Subcutaneous abdominal adipose tissue (tissue), 5 donors: Measurements from ENCODE around the gene C22orf23.

ENCODE experiments used
- H3K27ac ChIP-seq: one replicate; pipeline ENCODE4 v1.7.0; 2013; ENCODE audit warnings: low read depth, mild to moderate bottlenecking, inconsistent platforms, low read length, moderate library complexity
- H3K27me3 ChIP-seq, 5 donors: one replicate each; pipeline ENCODE4 v1.7.0; 2013; ENCODE audit warnings: low read length in 5 of 5, inconsistent platforms in 1 of 5; ENCODE audit not compliant: control insufficient read depth in 5 of 5, insufficient read depth in 4 of 5
- H3K36me3 ChIP-seq, 5 donors: one replicate each; pipeline ENCODE4 v1.7.0; 2013; ENCODE audit warnings: low read length in 5 of 5; ENCODE audit not compliant: control insufficient read depth in 5 of 5, insufficient read depth in 5 of 5
- H3K4me1 ChIP-seq, 5 donors: one replicate each; pipeline ENCODE4 v1.7.0; 2013; ENCODE audit warnings: low read length in 5 of 5, mild to moderate bottlenecking in 3 of 5, moderate library complexity in 1 of 5; ENCODE audit not compliant: control insufficient read depth in 5 of 5, insufficient read depth in 5 of 5
- H3K4me3 ChIP-seq, 5 donors: one replicate each; pipeline ENCODE4 v1.7.0; 2013; ENCODE audit warnings: low read length in 5 of 5, low read depth in 1 of 5
- H3K9ac ChIP-seq, 5 donors: one replicate each; pipeline ENCODE4 v1.7.0; 2013; ENCODE audit warnings: low read length in 5 of 5, mild to moderate bottlenecking in 4 of 5, moderate library complexity in 3 of 5
- H3K9me3 ChIP-seq, 5 donors: one replicate each; pipeline ENCODE4 v1.7.0; 2013; ENCODE audit warnings: low read length in 5 of 5; ENCODE audit not compliant: control insufficient read depth in 5 of 5
- donor health status: healthy.
- donor health status: healthy.
- donor health status: healthy.
- donor health status: healthy.
- donor health status: healthy.

C22orf23 gene

DNA sequence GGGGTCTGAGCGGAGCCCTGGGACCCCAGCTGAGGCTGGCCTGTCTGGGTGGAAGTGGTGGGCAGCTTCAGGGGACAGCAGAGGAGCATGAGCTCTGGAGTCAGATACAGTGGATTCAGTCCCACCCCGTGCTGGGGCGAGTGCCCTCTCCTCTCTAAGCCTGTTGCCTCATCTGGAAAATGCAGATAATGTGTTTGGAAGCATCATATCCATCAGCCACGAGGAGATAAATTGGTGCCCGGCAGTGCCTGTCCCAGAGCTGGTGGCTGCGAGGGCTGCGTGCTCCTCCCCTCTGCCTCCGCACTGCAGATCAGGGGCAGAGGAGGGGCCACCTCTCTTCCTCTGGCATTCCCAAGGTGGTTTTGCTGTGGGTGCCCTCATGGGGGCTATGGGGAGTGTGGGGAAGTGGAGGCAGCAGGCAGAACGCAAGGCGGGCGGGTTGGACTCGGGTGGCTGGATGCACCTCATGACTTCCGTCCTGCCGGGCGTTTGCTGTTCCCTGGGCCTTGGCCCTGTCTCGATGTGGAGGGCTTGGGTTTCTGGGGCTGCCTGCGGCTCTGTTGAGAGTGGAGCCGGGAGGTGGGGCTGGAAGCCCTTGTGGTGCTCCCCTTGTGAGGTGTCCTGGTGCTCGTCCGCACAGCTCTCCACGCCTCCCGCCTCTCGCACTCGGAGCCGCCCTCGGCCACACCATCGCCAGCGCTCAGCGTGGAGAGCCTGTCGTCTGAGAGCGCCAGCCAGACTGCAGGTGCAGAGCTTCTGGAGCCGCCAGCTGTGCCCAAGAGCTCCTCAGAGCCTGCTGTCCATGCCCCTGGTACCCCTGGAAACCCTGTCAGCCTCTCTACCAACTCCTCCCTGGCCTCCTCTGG, 26.4 kb downstream of the C22orf23 start:
- Histone ChIP-seq H3K27ac (no peak overlapping the region), H3K36me3 (peaks cover 0 to 71% (median 58%) of the 10 kb centered on the region in 5 donors), H3K27me3 (no peaks in the 10 kb centered on the region)

DNA sequence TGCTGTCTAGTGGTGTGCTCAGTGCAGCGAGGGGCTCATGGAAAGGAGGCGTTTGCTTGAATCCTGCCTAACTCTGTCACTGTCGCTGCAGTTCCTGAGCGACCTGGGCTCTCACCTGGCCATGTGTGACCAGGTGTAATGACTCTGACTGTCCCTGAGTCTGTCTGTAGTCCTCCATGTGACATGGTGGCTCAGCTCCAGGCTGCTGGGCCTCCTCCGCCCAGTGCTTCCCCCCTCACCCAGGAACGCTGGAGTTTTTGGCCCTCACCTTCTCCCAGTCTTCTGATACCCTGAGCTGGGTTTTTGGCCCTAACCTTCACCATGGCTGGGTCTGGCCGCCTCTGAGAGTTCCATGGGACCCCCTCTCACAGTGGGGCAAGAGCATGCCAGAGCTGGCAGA, 27.0 kb downstream of the C22orf23 start:
- H3K9me3 ChIP-seq, result no peaks in the 10 kb centered on the region
- H3K9ac ChIP-seq, result no peak overlapping the region
- H3K4me3 ChIP-seq, result no peak overlapping the region
- no peaks in the 10 kb centered on the region for H3K27me3 ChIP-seq
- no peak overlapping the region for H3K27ac ChIP-seq
- peaks cover 0 to 71% (median 60%) of the 10 kb centered on the region in 5 donors for H3K36me3 ChIP-seq
- peaks cover 0 to 13% (median 5%) of the 10 kb centered on the region in 5 donors for H3K4me1 ChIP-seq

More for the DNA sequence above, 26.4 kb downstream of the C22orf23 start:
- no peaks in the 10 kb centered on the region for H3K9me3 ChIP-seq
- no peak overlapping the region for H3K4me3 ChIP-seq
- H3K9ac ChIP-seq, result no peak overlapping the region
- peaks cover 0 to 13% (median 5%) of the 10 kb centered on the region in 5 donors for H3K4me1 ChIP-seq

DNA sequence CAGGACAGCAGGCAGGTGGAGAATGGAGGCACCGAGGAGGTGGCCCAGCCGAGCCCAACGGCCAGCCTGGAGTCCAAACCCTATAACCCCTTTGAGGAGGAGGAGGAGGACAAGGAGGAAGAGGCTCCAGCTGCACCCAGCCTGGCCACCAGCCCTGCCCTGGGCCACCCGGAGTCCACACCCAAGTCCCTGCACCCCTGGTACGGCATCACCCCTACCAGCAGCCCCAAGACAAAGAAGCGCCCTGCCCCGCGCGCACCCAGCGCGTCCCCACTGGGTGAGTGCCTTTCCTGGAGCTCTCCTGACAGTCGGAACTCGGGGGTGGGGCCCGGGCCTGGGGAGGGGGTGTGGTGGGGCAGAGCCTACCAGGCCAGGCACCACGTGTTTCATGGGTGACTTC, 27.6 kb downstream of the C22orf23 start:
- H3K27ac ChIP-seq, result no peak overlapping the region
- H3K9me3 ChIP-seq, result no peaks in the 10 kb centered on the region
- H3K4me1 ChIP-seq, result peaks cover 0 to 13% (median 5%) of the 10 kb centered on the region in 5 donors
- no peak overlapping the region for H3K9ac ChIP-seq
- no peaks in the 10 kb centered on the region for H3K27me3 ChIP-seq
- H3K4me3 ChIP-seq, result no peak overlapping the region
- H3K36me3 ChIP-seq, result peaks cover 0 to 74% (median 63%) of the 10 kb centered on the region in 5 donors

DNA sequence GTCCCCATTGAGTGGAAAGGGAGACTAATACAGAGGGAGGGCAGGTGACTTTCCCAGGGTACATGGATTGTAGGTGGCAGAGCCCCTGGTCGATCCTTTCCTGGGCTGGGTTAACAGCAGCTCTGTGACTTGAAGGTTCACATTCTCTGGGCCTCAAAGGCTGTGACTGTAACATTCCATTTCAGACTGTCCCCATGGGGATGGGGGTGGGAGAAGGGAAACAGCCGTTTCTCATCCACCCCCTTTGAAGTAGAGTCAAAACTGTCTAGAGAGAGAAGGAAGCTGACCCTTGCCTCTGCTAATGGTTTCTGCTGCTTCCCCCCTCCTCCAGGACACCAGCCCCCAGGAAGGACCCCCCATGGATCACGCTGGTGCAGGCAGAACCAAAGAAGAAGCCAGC, 28.1 kb downstream of the C22orf23 start:
- Histone ChIP-seq H3K36me3 (peaks cover 0 to 74% (median 59%) of the 10 kb centered on the region in 5 donors), H3K9me3 (no peaks in the 10 kb centered on the region), H3K4me3 (no peak overlapping the region), H3K27me3 (no peaks in the 10 kb centered on the region), H3K27ac (no peak overlapping the region), H3K4me1 (peaks cover 0 to 12% (median 5%) of the 10 kb centered on the region in 5 donors), H3K9ac (no peak overlapping the region)

DNA sequence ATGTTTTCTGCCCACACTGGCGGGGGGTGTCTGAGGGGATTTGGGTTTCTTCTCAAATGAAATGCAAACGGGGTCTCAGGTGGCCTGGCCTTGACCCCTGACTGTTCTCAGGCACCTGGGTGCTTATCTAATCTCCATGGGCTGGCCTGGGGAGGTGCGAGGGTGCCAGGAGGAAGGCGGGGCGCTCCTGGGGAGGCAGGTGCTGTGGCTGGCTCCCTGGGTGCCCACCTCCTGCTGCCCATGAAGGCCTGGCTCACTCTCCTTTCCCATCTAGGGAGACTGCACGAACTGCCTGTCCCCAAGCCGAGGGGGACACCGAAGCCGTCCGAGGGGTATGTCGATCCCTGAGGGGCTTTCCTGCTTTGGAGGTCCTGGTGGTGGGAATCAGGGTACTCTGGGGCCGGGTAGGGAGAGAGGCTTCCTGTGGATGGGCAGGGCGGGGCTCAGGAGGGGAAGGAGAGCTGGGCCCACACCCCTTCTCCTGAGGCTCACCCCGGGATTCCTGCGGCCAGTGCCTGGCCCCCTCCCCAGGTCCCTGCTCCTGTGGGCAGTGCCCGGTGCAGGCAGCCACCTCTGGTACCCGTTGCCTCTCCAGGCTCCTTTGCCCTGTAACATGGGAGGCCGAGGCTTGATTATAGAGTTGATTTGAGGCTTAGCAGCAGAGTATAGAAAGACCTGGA, 28.9 kb downstream of the C22orf23 start:
- peaks cover 0 to 76% (median 53%) of the 10 kb centered on the region in 5 donors for H3K36me3 ChIP-seq

DNA sequence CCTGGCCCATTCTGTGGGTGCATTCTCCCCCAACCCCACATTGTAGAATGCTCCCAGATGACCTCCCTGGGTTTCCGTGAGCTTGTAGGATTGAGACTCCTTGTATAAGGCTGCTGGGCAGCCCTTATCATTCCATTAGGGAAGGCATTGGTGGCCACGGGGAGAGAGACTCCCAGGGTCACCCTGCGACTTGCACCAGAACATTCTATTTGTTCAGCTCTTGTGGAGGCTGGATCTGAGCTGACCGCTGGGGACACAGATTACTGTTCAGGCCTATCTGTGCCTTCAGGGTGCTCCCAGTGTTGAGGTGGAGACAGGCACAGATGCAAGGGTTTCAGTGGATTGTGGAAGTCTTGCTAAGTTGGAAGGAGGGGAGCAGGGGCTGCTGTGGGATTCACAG, 29.5 kb downstream of the C22orf23 start:
- Histone ChIP-seq H3K9me3 (no peaks in the 10 kb centered on the region), H3K4me3 (no peak overlapping the region), H3K36me3 (peaks cover 0 to 74% (median 51%) of the 10 kb centered on the region in 5 donors), H3K27ac (no peak overlapping the region), H3K4me1 (peaks cover 0 to 12% (median 8%) of the 10 kb centered on the region in 5 donors), H3K27me3 (no peaks in the 10 kb centered on the region), H3K9ac (no peak overlapping the region)

More for the DNA sequence above, 28.9 kb downstream of the C22orf23 start:
- Histone ChIP-seq H3K9ac (no peak overlapping the region), H3K4me1 (peaks cover 0 to 8% (median 5%) of the 10 kb centered on the region in 5 donors), H3K27me3 (no peaks in the 10 kb centered on the region), H3K27ac (no peak overlapping the region), H3K9me3 (no peaks in the 10 kb centered on the region), H3K4me3 (no peak overlapping the region)

DNA sequence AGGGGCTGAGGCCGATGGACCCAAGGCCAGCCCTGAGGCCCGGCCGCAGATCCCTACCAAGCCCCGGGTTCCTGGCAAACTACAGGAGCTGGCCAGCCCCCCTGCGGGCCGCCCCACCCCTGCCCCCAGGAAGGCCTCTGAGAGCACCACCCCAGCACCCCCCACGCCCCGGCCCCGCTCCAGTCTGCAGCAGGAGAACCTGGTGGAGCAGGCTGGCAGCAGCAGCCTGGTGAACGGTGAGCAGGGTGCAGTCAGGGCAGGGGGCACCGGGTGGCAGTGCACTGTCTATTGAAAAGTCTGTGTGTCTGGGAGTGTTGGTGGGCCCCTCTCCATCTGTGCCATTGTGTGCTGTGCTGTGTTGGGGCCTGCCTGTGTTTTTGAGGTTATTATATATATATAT, 31.2 kb downstream of the C22orf23 start:
- H3K36me3 ChIP-seq, result peaks cover 0 to 76% (median 56%) of the 10 kb centered on the region in 5 donors
- peaks cover 0 to 27% (median 14%) of the 10 kb centered on the region in 5 donors for H3K4me1 ChIP-seq
- no peak overlapping the region for H3K9ac ChIP-seq
- H3K9me3 ChIP-seq, result no peaks in the 10 kb centered on the region
- no peak overlapping the region for H3K27ac ChIP-seq
- H3K27me3 ChIP-seq, result no peaks in the 10 kb centered on the region
- no peak overlapping the region for H3K4me3 ChIP-seq

DNA sequence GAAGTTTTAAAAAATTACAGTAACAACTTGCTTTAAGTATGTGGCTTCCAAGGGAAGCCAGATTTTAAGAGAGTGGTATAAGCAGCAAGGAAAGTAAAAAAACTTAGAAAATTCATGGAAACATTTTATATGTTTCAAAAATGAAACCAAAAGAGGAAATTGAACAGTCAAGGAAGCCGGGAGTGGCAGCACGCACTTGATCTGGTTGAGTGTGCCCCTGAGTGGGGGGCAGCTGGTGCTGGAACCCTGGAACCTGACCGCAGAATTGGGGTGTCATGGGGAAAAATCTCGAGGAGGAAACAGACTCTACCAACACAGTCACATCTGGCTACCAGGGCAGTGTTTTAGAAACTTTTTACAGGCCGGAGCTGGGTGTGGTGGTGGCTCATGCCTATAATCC, 33.3 kb downstream of the C22orf23 start:
- peaks cover 0 to 24% (median 8%) of the 10 kb centered on the region in 5 donors for H3K4me1 ChIP-seq
- no peaks in the 10 kb centered on the region for H3K27me3 ChIP-seq
- H3K9ac ChIP-seq, result peak overlapping the region in 1 of 5 donors; percentile 4
- H3K4me3 ChIP-seq, result peak overlapping the region in 1 of 5 donors; percentile 6
- no peak overlapping the region for H3K27ac ChIP-seq
- no peaks in the 10 kb centered on the region for H3K9me3 ChIP-seq
- peaks cover 0 to 72% (median 46%) of the 10 kb centered on the region in 5 donors for H3K36me3 ChIP-seq

DNA sequence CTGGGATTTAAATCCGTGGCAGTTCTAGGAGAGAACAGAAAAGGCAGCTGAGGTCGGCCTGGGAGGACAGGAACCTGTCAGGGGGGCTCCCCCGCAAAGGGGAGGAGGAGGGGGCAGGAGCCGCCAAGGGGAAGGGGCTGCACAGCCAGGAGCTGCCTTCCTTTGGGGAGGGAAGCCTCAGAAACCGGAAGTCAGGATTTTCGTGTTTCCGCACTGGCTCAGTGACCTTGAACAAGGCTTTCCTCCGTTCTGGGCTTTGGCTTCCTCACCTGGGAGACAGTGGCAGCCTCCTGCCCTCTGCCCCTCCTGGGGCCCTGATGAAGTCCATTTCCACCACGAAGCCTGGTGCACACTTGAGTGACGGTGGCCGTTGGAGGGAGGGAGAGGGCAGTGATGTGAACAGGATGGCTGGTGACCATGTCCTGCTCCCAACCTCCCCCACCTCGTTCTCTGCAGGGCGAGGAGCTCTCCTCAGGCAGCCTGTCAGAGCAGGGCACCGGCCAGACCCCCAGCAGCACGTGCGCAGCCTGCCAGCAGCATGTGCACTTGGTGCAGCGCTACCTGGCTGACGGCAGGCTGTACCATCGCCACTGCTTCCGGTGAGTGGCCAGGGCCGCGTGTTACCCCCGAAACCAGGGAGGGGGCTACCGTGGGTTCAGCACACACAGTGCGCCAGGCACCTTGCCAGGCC, 34.7 kb downstream of the C22orf23 start:
- peaks cover 0 to 60% (median 41%) of the 10 kb centered on the region in 5 donors for H3K36me3 ChIP-seq
- H3K27me3 ChIP-seq, result no peaks in the 10 kb centered on the region
- H3K9me3 ChIP-seq, result no peaks in the 10 kb centered on the region
- H3K27ac ChIP-seq, result no peak overlapping the region
- H3K4me3 ChIP-seq, result no peak overlapping the region
- H3K4me1 ChIP-seq, result peaks cover 0 to 23% (median 5%) of the 10 kb centered on the region in 5 donors
- H3K9ac ChIP-seq, result no peak overlapping the region
